Astrocyte of the hippocampus (primary cell): ENCODE results near the gene CDH23.

Experiments
- DNase-seq: peaks from one replicate; pipeline ENCODE4 v3.0.0; 2011; ENCODE audit warnings: low read depth, low spot score

The CDH23 gene

DNA sequence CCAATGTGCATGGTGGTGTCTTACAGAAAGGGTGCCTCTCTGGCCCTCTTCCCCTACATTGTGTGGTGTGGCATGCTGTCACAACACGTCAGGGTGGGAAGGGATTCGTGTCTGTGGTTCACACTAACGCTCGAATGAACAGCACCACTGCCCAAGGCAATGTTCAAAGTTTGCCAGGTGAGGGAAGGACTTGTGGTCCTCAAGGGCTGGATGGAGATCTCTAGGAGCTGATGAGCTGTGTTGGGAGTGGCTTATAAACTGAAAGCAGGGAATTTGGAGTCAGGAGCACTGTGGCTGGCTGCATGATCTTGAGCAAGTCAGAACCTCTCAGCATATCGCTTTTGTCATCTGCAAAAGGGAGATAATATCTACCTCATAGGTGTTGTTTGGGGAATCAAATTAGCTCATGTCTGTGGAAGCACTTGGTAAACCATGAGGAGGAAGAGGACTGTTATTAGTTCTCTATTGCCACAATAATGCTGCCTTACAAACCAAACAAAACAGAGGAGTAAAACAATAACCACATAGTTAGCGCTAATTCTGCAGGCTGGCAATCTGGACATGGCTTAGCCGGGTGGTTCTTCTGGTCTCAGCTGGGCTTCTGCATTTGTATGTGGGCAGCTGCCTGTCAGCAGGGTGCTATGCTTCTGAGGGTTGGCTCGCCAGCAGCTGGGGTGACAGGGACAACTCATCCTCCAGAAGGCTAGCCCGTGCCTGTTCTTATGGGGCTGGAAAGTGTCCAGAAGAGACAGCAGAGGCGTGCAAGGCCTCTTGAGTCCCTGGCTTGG is 345.8 kb downstream of the CDH23 start:
- no peak for DNase-seq

DNA sequence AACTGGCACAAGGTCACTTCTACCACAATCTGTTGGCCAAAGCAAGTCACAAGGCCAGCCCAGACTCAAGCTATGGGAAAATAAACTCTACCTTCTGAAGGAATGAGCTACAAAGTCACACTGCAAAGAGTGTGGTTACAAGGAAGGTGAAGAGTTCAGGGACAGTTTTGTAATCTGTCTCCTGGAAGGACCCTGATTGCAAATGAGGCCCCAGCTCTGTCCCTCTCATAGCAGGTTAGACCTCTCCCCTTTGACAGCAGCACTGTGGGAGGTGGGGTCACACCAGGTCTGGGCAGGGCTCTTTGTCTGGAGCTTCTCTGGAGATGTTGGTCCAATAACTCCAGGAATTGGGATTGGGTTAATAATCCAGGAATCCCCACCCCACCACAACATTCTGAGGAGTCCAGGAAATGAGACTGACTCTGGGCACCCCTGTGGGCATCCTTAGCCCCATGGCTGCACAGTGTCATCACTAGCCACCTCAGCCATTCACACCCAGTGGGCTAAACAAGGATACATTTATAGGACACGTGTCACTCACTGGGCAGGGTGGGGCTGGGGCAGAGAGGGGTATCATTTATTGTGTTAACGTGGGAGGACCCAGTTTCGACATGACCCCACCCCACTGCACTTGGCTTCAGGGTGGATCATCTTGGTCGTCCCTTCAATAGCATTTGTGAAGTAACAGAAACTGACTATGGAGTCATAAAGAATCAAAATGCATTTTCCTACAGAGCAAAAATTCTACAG is 346.5 kb downstream of the CDH23 start:
- no peak for DNase-seq

DNA sequence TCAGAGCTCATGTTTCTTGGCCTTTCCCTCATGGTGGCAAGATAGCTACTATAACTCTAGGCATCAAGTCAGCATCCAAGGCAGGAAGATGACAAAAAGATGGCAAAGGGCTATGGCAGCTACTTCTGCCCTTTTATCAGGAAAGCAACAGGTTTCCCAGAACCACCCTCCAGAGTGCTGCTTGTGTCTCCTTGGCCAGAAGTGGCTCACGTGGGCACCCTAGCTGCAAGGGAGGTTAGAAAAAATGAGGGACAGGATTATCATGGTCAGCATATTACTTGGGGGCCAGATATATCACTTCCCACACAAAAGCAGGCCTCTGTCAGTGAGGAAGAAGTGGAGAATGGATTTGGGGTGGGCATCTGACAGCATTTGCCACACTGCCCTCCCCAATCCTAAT is 347.1 kb downstream of the CDH23 start:
- no peak for DNase-seq

DNA sequence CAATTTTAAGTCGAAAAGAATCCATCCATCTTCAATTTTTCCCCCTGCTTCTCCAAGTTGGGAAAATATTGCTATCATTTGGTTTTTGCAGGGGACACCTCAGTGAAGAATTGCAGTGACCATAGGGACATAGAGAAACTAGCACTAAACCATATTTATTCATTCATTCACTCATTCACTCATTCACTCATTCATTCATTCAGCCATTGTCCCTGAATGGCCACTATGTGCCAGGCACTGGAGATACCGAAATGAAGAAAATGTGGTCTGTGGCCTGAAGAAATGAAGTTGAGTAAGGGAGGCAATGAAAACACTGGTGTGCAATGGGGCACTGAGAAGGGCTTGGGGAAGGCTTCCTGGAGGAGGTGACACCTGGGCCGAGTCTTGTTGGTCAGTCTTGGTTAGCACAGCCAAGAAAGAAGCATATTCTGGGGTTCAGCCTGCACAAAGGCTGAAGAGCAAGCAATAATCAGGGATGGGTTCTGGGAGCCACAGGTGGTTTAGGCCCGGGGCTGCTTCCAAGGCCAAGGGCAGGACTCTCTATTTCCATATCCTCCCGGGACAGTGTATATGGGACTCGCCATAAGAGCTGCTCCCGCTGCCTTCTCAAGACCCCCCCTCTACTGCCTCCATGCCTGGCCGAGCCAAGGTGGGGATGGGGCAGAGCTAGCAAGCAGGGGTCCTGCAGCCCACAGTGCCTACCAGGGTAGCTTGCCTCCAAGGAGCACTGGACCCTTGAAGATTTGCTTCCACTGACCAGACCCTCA is 348.4 kb downstream of the CDH23 start:
- DNase-seq: no peak

DNA sequence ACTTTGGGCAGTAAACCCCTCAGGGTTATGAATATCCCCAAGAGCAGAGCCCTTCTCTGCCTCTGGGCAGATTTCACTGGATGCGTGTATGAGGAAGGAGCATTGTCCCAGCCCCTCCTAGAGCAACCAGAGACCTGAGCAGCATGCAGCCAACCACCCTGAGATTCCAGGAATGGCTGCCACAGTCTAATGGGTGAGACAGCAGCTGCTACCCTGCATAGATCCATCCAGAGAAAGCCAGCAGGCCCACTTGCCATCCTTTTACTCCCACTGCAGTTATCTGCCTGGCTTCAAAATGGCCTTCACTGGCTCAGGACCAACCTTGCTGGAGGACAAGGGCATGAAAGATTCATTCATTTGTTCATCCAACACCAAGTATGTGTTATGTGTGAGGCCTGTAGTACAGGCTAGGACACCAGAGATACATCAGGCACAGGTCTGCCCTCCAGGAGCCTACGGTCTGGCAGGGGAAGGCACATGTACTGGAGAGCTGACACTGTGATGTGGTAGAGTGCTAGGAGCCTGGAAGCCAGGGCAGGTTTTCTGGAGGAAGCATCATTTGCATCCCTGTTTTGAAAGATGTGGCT is 349.0 kb downstream of the CDH23 start:
- DNase-seq: no peak

DNA sequence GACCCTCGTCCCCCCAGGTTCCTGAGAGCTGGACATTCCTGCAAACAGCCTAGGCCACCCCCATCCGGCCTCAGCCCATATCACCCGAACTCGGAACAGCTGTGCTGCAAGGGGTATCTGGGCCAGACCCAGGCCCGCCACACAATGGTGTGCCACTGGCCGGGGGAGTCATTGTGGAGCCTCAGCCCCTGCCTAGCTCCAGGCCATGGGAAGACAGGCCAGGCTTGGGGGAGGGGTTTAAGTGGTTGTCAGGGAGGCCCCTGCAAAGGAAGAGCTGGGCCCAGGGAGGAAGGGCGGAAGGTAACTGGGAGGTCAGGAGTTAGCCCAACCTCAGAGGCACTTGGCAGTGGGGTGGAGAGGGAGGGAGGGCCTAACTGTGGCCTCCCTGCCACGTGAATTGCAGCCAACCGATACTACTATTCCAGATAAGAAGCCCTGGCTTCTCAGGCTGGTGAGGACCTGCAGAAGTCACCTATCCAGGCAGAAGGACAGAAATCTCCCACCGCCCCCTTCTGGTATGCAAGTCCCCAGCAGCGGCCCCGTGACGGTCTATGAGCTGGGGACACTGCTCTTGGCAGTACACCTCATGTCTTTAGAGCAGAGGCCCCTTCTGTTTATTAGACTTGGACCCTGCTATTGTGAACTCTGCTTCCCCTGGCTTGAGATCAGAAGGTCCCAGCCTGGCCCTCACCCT is 349.8 kb downstream of the CDH23 start:
- no peak for DNase-seq

DNA sequence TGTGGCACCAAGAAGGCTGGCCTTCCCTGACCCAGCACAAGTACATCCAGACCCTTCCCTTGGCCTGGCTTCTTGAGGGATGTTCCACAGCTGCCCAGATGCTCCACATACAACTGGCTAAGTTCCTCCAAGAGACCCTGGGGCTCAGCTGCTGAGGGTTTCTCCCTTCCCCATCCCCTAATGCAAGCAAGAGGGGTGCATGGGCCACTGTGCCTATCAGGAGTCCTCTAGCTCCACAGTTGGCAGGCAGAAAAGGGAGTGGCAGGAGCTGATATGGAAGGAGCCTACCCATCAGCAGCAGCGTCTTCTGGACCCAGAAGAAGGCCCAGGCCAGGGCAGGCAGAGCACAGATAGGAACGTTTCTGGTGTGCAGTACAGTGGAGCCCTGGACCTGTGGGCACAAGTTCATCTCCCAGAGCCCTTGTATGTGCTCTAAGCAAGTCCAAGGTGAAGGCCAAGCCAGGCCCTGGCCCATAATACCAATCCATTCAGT is 350.4 kb downstream of the CDH23 start:
- DNase-seq: no peak

DNA sequence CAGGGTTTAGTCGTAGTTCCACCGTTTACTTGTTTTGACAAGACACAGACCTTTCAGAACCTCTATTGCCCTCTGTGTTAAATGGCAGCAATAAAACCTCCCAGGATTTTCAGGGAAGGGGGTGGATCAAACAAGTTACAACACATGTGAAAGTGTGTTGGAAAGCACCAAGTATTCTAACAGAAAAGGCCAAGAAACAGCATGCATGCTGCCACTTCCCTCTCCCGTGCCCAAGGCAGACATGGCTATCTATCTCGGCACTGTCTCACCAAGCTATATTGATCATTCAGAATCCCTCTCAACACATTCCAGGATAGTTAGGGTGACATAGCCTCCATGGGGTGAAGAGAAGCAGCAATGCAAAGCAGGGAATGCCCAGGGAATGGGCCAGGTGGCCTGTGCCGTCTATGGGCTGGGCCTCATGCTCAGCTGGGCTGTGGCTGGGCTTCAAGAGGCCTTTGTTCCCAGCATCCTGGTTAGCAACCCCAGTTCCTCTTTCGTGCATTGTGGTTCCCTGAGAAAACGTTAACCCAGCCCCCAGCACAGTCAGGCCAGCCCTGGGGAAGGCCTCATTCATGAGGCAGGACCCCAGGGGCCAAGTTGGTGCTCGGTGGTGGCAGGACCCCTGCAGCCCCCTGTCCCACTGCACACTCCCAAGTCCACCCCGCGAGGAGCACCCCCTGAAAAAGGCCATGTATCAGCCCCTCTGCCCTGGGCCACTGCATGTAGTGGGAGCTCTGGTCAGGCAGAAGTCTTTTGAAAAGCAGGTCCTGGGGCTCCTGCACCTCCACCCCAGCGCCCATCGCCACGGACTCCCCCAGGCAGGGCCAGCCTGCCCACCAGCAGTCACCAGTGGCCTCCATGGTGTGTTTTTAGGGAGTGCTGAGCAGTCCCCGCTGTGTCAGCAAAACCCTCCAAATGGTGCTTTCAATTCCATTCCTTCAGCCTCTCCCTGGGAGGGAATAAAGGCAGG is 351.1 kb downstream of the CDH23 start:
- no peak for DNase-seq

DNA sequence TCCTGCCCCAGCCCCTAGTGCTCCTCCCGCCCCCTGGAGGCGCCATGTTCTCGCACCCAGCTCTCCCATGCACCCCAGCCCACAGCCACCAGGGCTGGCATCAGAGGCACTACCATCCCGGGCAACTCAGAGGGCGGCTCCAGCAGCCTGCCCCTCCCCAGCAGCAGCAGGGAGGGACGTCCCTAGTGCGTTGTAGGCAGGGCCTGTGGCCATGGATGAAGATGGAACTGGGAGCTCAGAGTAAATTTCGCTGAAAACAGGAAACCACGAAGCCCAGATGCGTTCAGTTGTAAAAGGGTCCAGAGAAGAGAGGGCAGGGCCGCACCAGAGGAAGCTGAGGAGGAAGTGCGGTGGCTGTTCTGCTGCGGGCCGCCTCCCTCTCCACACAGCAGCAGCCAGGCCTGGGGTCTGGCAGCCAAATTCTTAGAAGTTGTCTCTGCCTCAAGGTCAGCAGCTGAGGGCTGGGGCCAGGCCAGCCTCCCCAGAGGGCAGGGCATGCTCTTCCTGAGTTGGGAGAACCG is 352.0 kb downstream of the CDH23 start:
- no peak for DNase-seq

DNA sequence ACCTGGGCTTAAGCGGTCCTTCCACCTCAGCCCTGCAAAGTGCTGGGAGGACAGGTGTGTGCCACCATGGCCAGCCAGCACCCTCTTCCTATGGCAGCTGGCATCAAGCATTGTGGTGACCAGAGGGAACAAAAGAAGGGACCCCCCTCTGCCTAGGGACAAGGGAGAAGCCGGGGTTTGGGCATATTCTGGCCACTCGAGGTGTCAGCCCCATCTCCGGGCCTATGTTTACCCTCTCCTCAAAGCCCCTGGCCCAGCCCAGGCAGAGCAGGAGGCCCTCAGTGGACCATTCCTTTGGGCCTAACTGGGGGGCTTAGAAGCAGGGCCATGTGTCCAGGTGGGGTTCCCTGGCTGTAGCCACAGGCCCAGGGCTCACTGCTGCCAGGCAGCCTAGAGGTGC is 352.7 kb downstream of the CDH23 start:
- DNase-seq: no peak

DNA sequence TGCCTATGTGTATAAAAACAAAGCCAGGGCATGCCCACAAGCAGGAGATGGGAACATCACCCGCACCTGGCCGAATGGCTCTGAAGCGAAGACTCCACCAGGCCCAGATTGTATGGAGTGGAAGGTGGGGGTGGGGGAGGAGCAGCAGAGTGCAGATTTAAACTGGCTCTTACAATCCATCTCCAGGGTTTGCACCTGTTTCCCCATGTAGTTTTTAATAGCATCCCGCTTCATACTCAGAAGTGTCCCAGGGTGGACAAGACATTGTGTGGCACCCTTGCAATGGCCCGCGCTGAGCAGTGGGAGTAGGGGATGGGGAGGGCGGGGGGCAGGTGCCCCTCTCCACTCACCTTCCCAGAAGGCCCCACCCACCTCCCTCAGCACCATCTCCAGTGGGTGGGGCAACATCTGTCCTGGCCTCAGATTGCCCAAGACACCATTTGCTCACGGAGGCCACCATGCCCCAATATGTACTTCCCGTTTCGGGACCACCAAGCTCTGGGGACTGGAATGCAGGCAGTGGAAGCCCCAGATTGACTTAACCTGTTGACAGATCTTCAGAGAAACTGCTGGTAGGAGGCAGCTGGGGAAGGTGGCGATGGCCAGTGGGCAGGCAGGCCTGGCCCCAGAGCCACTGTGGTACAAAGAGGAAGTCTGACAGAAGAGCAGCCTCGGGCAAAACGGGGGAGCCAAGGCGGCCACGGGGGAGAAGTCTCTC is 353.6 kb downstream of the CDH23 start:
- no peak for DNase-seq

DNA sequence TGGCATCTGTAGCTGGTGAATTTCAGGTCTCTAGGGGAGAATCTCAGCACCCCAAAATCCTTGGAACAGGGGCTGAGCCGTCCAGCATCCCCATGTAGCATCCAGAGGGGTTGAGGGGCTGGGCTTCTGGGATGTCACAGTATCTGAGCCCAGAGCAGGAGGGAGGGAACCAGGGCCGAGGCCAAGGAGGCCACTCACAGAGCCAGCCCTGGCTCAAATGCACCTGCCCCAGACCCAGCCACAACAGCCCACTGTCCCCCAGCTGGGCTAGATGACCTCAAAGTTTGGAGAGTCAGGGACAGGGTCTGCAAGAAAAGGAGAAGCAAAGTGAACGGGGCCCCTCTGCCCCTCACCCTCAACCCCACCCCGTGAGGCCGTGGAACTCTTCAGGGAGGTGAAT is 354.3 kb downstream of the CDH23 start:
- DNase-seq: no peak

DNA sequence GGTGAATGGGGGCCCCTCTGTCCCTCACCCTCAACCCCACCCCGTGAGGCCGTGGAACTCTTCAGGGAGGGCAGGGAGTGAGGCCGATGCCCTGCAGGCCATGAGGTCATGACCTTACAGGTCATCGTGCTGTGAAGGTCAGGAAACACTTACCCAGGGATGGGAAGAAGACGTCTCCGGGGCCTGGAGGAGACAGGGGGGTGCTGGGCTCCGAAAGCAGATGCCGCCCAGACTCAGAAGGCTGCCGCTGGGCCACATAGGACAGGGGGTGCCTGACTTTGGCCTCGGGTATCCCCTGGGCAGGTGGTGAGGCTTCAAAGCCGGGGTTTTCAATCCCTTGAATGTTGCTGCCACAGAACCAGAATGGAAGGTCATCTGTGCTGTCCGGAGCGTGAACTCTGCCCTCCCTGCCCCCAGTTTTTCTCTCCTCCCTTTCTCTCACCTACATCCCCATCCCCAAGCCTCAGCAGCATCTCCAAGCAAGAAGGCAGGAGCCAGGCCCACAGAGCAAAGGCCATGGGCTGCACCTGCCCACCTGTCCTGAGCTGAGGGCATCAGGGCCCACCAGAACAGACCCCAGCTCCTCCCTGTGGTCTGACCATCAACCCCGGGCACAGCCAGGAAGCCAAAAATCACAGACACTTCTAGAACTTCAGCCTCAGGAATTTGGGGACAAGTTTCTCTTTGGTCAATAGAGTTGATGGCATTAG is 354.9 kb downstream of the CDH23 start:
- DNase-seq: no peak

DNA sequence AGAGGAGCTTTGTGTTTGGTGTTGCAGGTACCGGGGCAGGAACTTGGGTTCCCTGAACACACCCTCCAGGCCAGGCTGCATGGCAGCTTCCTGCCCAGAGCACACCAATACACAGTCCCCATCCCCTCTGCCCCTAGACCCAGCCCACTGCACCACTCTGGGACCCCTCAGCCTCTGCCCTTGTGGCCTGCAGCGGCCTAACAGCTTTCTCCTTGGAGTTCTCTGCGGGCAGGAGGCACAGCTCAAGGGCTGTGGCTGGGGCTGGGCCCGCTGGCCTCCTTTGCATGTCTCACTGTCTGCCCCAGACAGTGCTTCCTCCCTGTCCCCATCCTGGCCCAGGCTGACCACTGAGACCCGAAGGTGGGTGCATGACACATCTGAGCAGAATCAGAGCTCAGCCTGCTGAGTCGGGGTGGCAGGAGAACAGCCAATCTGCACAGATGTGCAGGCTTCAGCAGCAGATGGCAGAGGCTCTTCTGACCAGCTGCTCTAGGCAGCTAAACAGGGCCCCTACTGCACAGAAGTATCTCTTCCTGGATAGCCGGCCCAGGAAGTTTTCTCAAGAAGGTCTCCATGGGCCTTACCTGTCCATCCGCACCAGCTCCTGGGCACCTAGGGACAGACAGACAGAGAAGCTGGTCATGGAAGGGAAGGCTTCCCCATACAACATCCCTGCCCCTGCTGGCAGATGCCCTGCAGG is 355.8 kb downstream of the CDH23 start:
- no peak for DNase-seq

DNA sequence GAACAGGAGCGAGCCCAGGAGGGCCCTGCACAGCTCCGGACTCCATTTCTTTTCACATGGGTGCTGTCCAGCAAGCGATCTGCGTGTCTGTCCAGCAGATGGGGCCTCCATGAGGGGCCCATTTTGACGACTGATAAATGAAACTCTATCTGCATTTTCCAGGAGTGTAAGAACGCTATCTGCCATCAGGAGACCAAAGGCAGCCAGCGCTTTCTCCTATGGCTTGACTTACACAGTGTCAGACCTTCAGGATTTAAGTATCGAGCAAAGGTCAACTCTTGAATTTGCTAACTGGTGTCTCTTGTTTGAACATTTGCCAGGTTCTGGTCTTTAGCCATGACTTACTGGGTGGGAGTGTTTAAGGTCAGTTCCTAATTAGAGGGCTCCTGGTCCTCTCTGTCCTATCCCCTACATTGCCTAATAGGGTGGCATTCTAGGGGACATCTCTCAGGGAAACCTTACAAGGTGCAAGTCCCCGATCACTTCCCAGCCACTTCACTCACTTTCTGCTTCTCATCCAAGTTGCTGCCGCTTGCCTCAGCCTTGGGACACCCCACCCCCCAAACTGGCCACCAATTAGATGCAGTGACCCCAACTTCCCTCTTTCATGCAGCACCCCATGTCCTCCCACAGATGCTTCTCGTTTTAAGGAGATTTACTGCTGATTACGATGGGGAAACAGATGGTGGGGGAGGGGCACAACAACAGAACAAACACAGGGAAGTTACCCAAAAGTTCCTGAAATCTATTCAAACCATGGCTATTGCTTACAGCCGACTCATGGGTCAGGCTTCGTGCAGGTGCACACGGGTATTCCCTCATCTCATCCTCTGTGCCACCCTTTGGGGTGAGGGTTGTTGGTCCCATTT is 356.6 kb downstream of the CDH23 start:
- DNase-seq: no peak

DNA sequence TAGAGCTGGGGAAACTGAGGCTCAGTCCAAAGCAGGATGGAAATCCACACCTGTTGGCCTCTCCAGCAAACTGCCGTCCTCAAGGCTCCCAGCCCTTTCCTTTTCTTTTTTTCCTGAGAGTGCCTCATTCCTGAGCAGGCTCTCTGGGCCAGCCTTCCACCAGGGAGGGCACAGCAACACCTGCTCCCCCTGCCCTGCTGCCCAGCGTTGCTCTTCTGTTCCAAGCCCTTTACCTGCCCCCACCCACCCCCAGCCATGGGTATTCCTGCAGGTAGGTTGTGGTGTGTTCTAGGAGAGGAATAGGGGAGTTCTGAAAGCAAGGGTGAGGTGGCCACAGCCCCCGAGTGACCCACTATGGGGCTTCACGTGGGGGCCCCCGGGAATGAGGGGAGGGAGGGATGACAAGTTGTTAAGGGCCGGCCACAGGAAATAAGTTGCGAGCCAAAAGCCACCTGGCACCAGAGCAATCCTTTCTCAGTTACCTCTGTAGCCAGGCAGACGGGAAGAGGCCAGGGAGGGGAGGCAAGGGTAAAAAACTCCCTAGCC is 357.3 kb downstream of the CDH23 start:
- no peak for DNase-seq

DNA sequence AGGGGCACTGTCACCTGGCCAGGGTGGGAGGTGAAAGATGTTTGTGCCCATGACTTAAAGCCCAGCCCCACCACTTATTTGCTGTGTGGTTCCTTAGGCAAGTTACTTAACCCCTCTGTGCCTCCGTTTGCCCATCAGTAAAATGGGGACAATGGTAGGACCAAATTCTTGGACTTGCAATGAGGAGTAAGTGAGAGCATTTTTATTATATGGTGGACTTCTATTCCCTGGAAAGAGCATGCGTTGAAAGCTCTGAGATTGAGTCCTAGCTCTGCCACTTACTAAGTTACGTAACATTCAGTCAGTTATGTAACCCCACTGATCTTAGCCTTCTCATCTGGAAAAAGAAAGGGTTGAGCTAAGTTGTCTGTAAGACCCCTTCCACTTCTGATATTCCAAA is 357.8 kb downstream of the CDH23 start:
- no peak for DNase-seq
